NCI-H187 (cell line): ENCODE measurements around the gene RMC1.
"Not testable (repeated sequence)": the region's sequence is repeated elsewhere in the genome, so short reads cannot be mapped to it uniquely, and the experiment has no call there.

ENCODE experiments used
- DNase-seq, 2 experiments: peaks; one replicate each; lab custom pipeline; 2025; lab: John Stamatoyannopoulos, UW

RMC1 gene

GRCh38 chr18:23503038-23503962, at the start of gene RMC1:
Gene RMC1 (plus strand): TSS chr18:23503511. CDS start chr18:23503619, 108 bp downstream.
- DNase-seq: peak; percentile 76 to 95

GRCh38 chr18:23453680-23454058, 49.6 kb upstream of the RMC1 start:
- DNase-seq: no peak

- no peak for DNase-seq
These were observed 46.5 kb upstream of the RMC1 start for GRCh38 chr18:23456835-23457234.

GRCh38 chr18:23458830-23459529, 44.3 kb upstream of the RMC1 start:
- DNase-seq: no peak

- DNase-seq: no peak
These were observed 43.8 kb upstream of the RMC1 start for GRCh38 chr18:23459530-23459921.

GRCh38 chr18:23460285-23461273, 42.7 kb upstream of the RMC1 start:
- no peak for DNase-seq

- DNase-seq: no peak
These were observed 40.4 kb upstream of the RMC1 start for GRCh38 chr18:23462876-23463275.

GRCh38 chr18:23468753-23469459, 34.4 kb upstream of the RMC1 start:
- DNase-seq: no peak

- DNase-seq: no peak
These were observed 32.5 kb upstream of the RMC1 start for GRCh38 chr18:23470620-23471387.

GRCh38 chr18:23471486-23471885, 31.8 kb upstream of the RMC1 start:
- no peak for DNase-seq

- DNase-seq: no peak
These were observed 23.3 kb upstream of the RMC1 start for GRCh38 chr18:23479829-23480505.

- no peak for DNase-seq
These were observed 18.6 kb upstream of the RMC1 start for GRCh38 chr18:23484561-23485182.

GRCh38 chr18:23485386-23485785, 17.9 kb upstream of the RMC1 start:
- DNase-seq: no peak

- DNase-seq: no peak
These were observed 15.4 kb upstream of the RMC1 start for GRCh38 chr18:23487738-23488570.

GRCh38 chr18:23489586-23489985, 13.7 kb upstream of the RMC1 start:
- DNase-seq: not testable (repeated sequence)

GRCh38 chr18:23493654-23494053, 9.7 kb upstream of the RMC1 start:
- DNase-seq: no peak

- DNase-seq: no peak
These were observed 8.3 kb upstream of the RMC1 start for GRCh38 chr18:23494992-23495391.

- no peak for DNase-seq
These were observed 7.4 kb upstream of the RMC1 start for GRCh38 chr18:23495723-23496440.
